Measurements from ENCODE around the gene SRPK2.

GRCh38 chr7:105285118-105285874 lies 103.4 kb downstream of the SRPK2 start:
- TF ChIP-seq CTCF (conservative IDR thresholded peaks at IDR 0.05; ENCODE audit: low read depth, low read length) (no peak), EZH2 (IDR thresholded peaks at IDR 0.05; ENCODE audit: borderline replicate concordance, low read depth, low read length, poor library complexity, severe bottlenecking) (no peak)
